Right lobe of liver (tissue), 6 donors: Measurements from ENCODE around the gene PNLIPRP1. TPM values are rescaled to one million over a fixed set of nuclear protein-coding genes. Genes with fewer than 3 reads are reported as not detected.

Experiments
- ATAC-seq, 4 donors: fragments of 200-7000 bp; cut with Tn5 transposase; one replicate each; pipeline ENCODE4 v1.9.1; 2020; ENCODE audit warnings: mild to moderate bottlenecking in 4 of 4, moderate library complexity in 4 of 4
- DNase-seq, 3 donors: peaks; one replicate each; pipeline ENCODE4 v3.0.0-alpha.2; 2020
- H3K27ac ChIP-seq, 3 donors: fragments of 200-600 bp; one replicate each; pipeline ENCODE4 v1.8.0; 2022
- H3K27me3 ChIP-seq, 2 donors: fragments of 200-600 bp; one replicate each; pipeline ENCODE4 v1.8.0; 2022
- H3K36me3 ChIP-seq, 4 donors: fragments of 200-600 bp; sonication (generic) in 1 of 4; one replicate each; pipeline versions ENCODE4 v1.5.1 to v1.8.0; 2017 to 2022; ENCODE audit warnings: control low read depth in 1 of 4
- H3K4me1 ChIP-seq, 4 donors: fragments of 200-600 bp; sonication (generic) in 1 of 4; one replicate each; pipeline versions ENCODE4 v1.5.1 to v1.8.0; 2017 to 2022; ENCODE audit warnings: control low read depth in 1 of 4
- H3K4me3 ChIP-seq, 3 donors: fragments of 200-600 bp; one replicate each; pipeline ENCODE4 v1.8.0; 2022
- H3K9me3 ChIP-seq, 4 donors: fragments of 200-600 bp; sonication (generic) in 1 of 4; one replicate each; pipeline versions ENCODE4 v1.5.1 to v1.8.0; 2017 to 2022; ENCODE audit warnings: control low read depth in 1 of 4
- CTCF ChIP-seq, 4 donors: fragments of 200-600 bp in 3 of 4; fragments of 450-650 bp in 1 of 4; IDR thresholded peaks; one replicate each; pipeline versions ENCODE4 v1.5.1 to v1.8.0; 2016 to 2022; ENCODE audit warnings: antibody characterized with exemption in 4 of 4, mild to moderate bottlenecking in 2 of 4
- POLR2A ChIP-seq: fragments of 450-650 bp; IDR thresholded peaks from one replicate; pipeline ENCODE4 v1.6.1; 2017; ENCODE audit warnings: antibody characterized with exemption, mild to moderate bottlenecking
- WGBS: methylation state at CpG from one replicate; pipeline ENCODE4 v1.1.6; 2018; ENCODE audit warnings: low coverage, low lambda C conversion rate; ENCODE audit not compliant: insufficient coverage; ENCODE audit errors: missing lambda C conversion rate; 5-methylcytosine and 5-hydroxymethylcytosine counted together
- intact Hi-C, 2 donors: fragments of 100-400 bp; cut with DNase I; formaldehyde crosslinking; loops; one replicate each; pipeline versions ENCODE4 v1.11.2 to v1.14.1; 2022
- total RNA-seq, 6 experiments: library from RNA; depleted of rRNA in 2 of 6; stranded (reverse); fragments of >200 nt in 2 of 6; fragmentation: NEBNext Ultra II Directional in 3 of 6; extraction: Animal tissue kit (Norgen Biotek cat#: 25700) in 3 of 6; gene quantifications; one replicate each; pipeline versions ENCODE4 v1.1.0 to v1.2.4, GENCODE V29; 2016 to 2023
- donor health status: DM: no; HTN: yes; CAD: no.
- donor health status: DM: no; HTN: no; CAD: no.
- donor health status: DM: no; HTN: no; CAD: no.
- donor health status: DM: no; HTN: yes; CAD: no.
- donor health status: DM: no; HTN: yes; CAD: no.

The PNLIPRP1 gene
- total RNA-seq, 6 experiments from 2014 or later: not detected

DNA sequence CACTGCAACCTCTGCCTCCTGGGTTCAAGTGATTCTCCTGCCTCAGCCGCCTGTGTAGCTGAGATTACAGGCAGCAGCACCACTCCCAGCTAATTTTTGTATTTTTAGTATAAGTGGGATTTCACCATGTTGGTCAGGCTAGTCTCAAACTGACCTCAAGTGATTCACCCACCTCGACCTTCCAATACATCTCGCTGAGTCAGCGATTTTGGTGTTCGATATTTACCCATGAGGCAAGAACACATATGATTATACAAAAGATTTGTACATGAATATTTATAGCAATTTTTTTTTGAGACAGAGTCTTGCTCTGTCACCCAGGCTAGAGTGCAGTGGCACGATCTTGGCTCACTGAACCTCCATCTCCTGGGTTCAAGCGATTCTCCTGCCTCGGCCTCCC is 25.2 kb upstream of the PNLIPRP1 start:
- no peak for TF ChIP-seq CTCF (IDR thresholded peaks at IDR 0.05)
- no peak for TF ChIP-seq POLR2A
- ATAC-seq: no peak
- peaks cover 0 to 7% of the 10 kb centered on the region in 2 donors for H3K27me3 ChIP-seq
- no peaks in the 10 kb centered on the region for H3K4me1 ChIP-seq
- no peak for DNase-seq
- 91% methylated on average over 5 of the region's 8 CpGs for WGBS
- H3K9me3 ChIP-seq: no peaks in the 10 kb centered on the region
- no peaks in the 10 kb centered on the region for H3K36me3 ChIP-seq
- intact Hi-C loops: no loop called here
- H3K27ac ChIP-seq: no peak overlapping the region
- no peak overlapping the region for H3K4me3 ChIP-seq

DNA sequence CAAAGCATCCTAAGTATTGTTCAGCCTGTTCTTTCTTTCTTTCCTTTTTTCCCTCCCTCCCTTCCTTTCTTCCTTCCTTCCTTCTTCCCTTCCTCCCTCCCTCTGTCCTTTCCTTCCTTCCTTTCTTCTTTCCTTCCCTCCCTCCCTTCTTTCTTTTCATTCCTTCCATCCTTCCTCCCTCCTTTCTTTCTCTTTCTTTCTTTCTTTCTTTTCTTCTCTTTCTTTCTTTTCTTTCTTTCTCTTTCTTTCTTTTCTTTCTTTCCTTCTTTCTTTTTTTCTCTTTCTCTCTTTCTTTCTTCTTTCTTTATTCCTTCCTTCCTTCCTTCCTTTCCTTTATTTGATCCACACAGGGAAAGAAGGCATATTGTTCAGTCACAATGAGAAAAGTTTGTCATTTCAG is 23.8 kb upstream of the PNLIPRP1 start:
- no peak overlapping the region for H3K4me3 ChIP-seq
- no peak for DNase-seq
- TF ChIP-seq POLR2A: no peak
- TF ChIP-seq CTCF (IDR thresholded peaks at IDR 0.05): no peak
- intact Hi-C loops: no loop called here
- no peak overlapping the region for H3K27ac ChIP-seq
- no peaks in the 10 kb centered on the region for H3K9me3 ChIP-seq
- peaks cover 0 to 7% of the 10 kb centered on the region in 2 donors for H3K27me3 ChIP-seq
- ATAC-seq: no peak
- H3K4me1 ChIP-seq: no peaks in the 10 kb centered on the region
- H3K36me3 ChIP-seq: no peaks in the 10 kb centered on the region

- Histone ChIP-seq H3K4me1 (no peaks in the 10 kb centered on the region), H3K27ac (no peak overlapping the region), H3K27me3 (peaks cover 0 to 6% of the 10 kb centered on the region in 2 donors), H3K4me3 (no peak overlapping the region), H3K9me3 (no peaks in the 10 kb centered on the region), H3K36me3 (no peaks in the 10 kb centered on the region)
- ATAC-seq: no peak
- intact Hi-C loops: no loop called here
- DNase-seq: no peak
- WGBS: 38% methylated on average over 2 of the region's 3 CpGs
- TF ChIP-seq POLR2A (no peak), CTCF (IDR thresholded peaks at IDR 0.05) (no peak)
These were observed 23.4 kb upstream of the PNLIPRP1 start for GRCh38 chr10:116567335-116567734.

- no peaks in the 10 kb centered on the region for H3K9me3 ChIP-seq
- WGBS: 58% methylated on average over 3 of the region's 3 CpGs
- no peak for TF ChIP-seq CTCF (IDR thresholded peaks at IDR 0.05)
- no peak for TF ChIP-seq POLR2A
- no peak overlapping the region for H3K27ac ChIP-seq
- DNase-seq (no peak), ATAC-seq (no peak)
- H3K4me3 ChIP-seq: no peak overlapping the region
- no peaks in the 10 kb centered on the region for H3K27me3 ChIP-seq
- intact Hi-C loops: no loop called here
- no peaks in the 10 kb centered on the region for H3K4me1 ChIP-seq
- H3K36me3 ChIP-seq: no peaks in the 10 kb centered on the region
These were observed 16.0 kb upstream of the PNLIPRP1 start for GRCh38 chr10:116574797-116575196.
